Type B pancreatic cell (in vitro differentiated cells): ENCODE results near the gene ABLIM1. TPM values are rescaled to one million over a fixed set of nuclear protein-coding genes. Genes with fewer than 3 reads are reported as not detected.

Experiments
- DNase-seq: peaks from one replicate; pipeline ENCODE4 v3.0.0; 2021; ENCODE audit warnings: mixed read lengths; ENCODE audit not compliant: unreplicated experiment; ENCODE audit errors: extremely low spot score
- H3K27ac Mint-ChIP-seq: 2 replicates; pipeline ENCODE4 v1.8.0; 2021; ENCODE audit warnings: mild to moderate bottlenecking, mixed read lengths
- H3K27me3 Mint-ChIP-seq: 2 replicates; pipeline ENCODE4 v1.8.0; 2021; ENCODE audit warnings: mixed read lengths
- H3K36me3 Mint-ChIP-seq: 2 replicates; pipeline ENCODE4 v1.8.0; 2021; ENCODE audit warnings: mixed read lengths
- H3K4me1 Mint-ChIP-seq: one replicate; pipeline ENCODE4 v1.8.0; 2021; ENCODE audit warnings: mixed read lengths; ENCODE audit not compliant: unreplicated experiment
- H3K4me3 Mint-ChIP-seq: 2 replicates; pipeline ENCODE4 v1.8.0; 2021; ENCODE audit warnings: mild to moderate bottlenecking, mixed read lengths
- H3K9me3 Mint-ChIP-seq: 2 replicates; pipeline ENCODE4 v1.8.0; 2021; ENCODE audit warnings: mixed read lengths
- total RNA-seq: library from RNA; stranded (reverse); gene quantifications from 2 replicates; pipeline ENCODE4 v1.2.1, GENCODE V29; 2021; ENCODE audit warnings: low replicate concordance
- TF ChIP-seq, protein P1 (sequence below): fragments of 200-600 bp; sonication (generic); conservative IDR thresholded peaks from 2 replicates; pipeline ENCODE4 v1.5.0; 2021; ENCODE audit warnings: antibody characterized with exemption, mild to moderate bottlenecking

Gene ABLIM1
- total RNA-seq, 1 donor from 2014 or later, result 77.7 TPM

DNA sequence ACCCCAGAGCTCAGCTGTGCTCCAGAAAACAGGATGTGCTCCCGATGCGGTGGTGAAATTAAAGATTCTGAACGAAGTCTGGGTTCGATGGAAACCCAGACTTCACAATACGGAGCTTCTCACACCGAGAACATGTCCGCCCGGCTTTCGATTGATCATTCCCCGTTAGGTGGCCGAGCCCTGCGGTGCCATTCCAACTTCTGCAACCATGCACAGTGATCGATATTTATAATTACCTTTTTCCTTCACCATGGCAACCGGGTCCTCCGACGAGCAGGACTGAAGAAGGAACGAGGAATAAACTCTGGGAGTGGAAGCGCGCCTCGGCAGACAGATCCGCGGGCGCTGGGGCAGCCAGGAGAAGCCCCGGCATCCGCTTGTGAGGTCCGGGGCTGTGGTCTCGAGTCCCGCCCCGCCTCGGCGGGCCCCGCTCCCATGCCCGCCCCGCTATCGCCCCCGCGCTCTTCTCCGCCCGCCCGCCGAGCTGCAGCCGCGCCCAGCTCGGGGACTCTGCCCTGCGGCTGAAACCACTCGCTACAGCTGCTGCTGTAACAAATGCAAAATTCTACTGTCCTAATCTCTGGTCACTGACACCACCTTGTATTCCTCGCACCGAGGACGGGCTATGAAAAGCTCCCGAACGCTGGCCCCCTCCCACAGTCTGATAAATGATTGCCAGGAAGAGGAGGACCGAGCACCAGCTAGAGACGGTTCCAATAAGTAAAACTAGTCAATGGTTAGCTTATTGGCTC lies 26.2 kb downstream of the ABLIM1 start:
- H3K27ac Mint-ChIP-seq, result peak overlapping the region; percentile 98
- peaks cover 44% of the 10 kb centered on the region for H3K4me1 Mint-ChIP-seq

GRCh38 chr10:114631090-114631665 lies 26.9 kb downstream of the ABLIM1 start:
- Mint-ChIP-seq H3K27ac (peak overlapping the region; percentile 98), H3K27me3 (peaks cover 27% of the 10 kb centered on the region)

More for the DNA sequence above, 26.2 kb downstream of the ABLIM1 start:
- Mint-ChIP-seq H3K36me3 (no peaks in the 10 kb centered on the region), H3K9me3 (no peaks in the 10 kb centered on the region), H3K27me3 (peaks cover 27% of the 10 kb centered on the region), H3K4me3 (peak overlapping the region; percentile 95)
- DNase-seq, result peak; percentile 77
- TF ChIP-seq, protein P1, sequence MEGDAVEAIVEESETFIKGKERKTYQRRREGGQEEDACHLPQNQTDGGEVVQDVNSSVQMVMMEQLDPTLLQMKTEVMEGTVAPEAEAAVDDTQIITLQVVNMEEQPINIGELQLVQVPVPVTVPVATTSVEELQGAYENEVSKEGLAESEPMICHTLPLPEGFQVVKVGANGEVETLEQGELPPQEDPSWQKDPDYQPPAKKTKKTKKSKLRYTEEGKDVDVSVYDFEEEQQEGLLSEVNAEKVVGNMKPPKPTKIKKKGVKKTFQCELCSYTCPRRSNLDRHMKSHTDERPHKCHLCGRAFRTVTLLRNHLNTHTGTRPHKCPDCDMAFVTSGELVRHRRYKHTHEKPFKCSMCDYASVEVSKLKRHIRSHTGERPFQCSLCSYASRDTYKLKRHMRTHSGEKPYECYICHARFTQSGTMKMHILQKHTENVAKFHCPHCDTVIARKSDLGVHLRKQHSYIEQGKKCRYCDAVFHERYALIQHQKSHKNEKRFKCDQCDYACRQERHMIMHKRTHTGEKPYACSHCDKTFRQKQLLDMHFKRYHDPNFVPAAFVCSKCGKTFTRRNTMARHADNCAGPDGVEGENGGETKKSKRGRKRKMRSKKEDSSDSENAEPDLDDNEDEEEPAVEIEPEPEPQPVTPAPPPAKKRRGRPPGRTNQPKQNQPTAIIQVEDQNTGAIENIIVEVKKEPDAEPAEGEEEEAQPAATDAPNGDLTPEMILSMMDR, result peak; percentile 24

GRCh38 chr10:114629824-114630730 lies 28.0 kb downstream of the ABLIM1 start:
- Mint-ChIP-seq H3K4me3 (peak overlapping the region; percentile 95), H3K27me3 (peaks cover 27% of the 10 kb centered on the region), H3K4me1 (peaks cover 47% of the 10 kb centered on the region), H3K27ac (peak overlapping the region; percentile 98), H3K36me3 (no peaks in the 10 kb centered on the region), H3K9me3 (peaks cover 9% of the 10 kb centered on the region)
- TF ChIP-seq, protein P1, result no peak
- DNase-seq, result no peak

More at GRCh38 chr10:114631090-114631665, 26.9 kb downstream of the ABLIM1 start:
- peaks cover 4% of the 10 kb centered on the region for H3K9me3 Mint-ChIP-seq
- no peaks in the 10 kb centered on the region for H3K36me3 Mint-ChIP-seq
- H3K4me3 Mint-ChIP-seq, result peak overlapping the region; percentile 95
- DNase-seq, result no peak
- peaks cover 48% of the 10 kb centered on the region for H3K4me1 Mint-ChIP-seq
- TF ChIP-seq, protein P1, result no peak

- peaks cover 27% of the 10 kb centered on the region for H3K27me3 Mint-ChIP-seq
- no peaks in the 10 kb centered on the region for H3K36me3 Mint-ChIP-seq
- peaks cover 14% of the 10 kb centered on the region for H3K9me3 Mint-ChIP-seq
- H3K4me3 Mint-ChIP-seq, result peak overlapping the region; percentile 95
- TF ChIP-seq, protein P1, result no peak
- no peak for DNase-seq
- peaks cover 41% of the 10 kb centered on the region for H3K4me1 Mint-ChIP-seq
- peak overlapping the region; percentile 98 for H3K27ac Mint-ChIP-seq
Measured at GRCh38 chr10:114629083-114629823, 28.8 kb downstream of the ABLIM1 start.

- no peak for DNase-seq
- Mint-ChIP-seq H3K9me3 (peaks cover 14% of the 10 kb centered on the region), H3K27me3 (peaks cover 21% of the 10 kb centered on the region), H3K36me3 (no peaks in the 10 kb centered on the region), H3K4me1 (peaks cover 45% of the 10 kb centered on the region), H3K27ac (peak overlapping the region; percentile 52), H3K4me3 (no peak overlapping the region)
- TF ChIP-seq, protein P1, result no peak
Measured at GRCh38 chr10:114628106-114628505, 30.0 kb downstream of the ABLIM1 start.
